ENCODE measurements around the gene FBLN2.

Gene FBLN2

GRCh38 chr3:13532631-13533030 is 16.3 kb upstream of the FBLN2 start:
- H3K4me3 ChIP-seq (ENCODE audit: control insufficient read depth in 1 of 7, extremely low read depth in 1 of 7, insufficient read depth in 4 of 7, low read depth in 2 of 7, low read length in 6 of 7): no peak overlapping the region
- no peaks in the 10 kb centered on the region for H3K36me3 ChIP-seq (ENCODE audit: control insufficient read depth in 4 of 4, insufficient read depth in 4 of 4, low read length in 3 of 4)
- DNase-seq: no peak
- H3K27me3 ChIP-seq (replicated peaks in 2 of 5; ENCODE audit: control insufficient read depth in 4 of 5, insufficient read depth in 5 of 5, low read length in 4 of 5): no peaks in the 10 kb centered on the region
- no peak overlapping the region for H3K27ac ChIP-seq (ENCODE audit: insufficient read depth in 1 of 2, low read depth in 1 of 2, low read length in 2 of 2, poor library complexity in 1 of 2, severe bottlenecking in 2 of 2)
- 100% methylated on average over 1 of the region's 5 CpGs for WGBS (ENCODE audit: insufficient coverage)
- CTCF ChIA-PET: interaction anchor here (0.6 to 1.4 kb wide), 3 partner anchors 10 to 116 kb away, joined by 3 to 6 read pairs (median 4); no protein-coding TSS in a partner anchor
- POLR2A ChIA-PET: no interaction called here
- H3K9me3 ChIP-seq (ENCODE audit: control extremely low read depth in 1 of 5, control insufficient read depth in 4 of 5, insufficient read depth in 2 of 5, low read depth in 1 of 5, low read length in 4 of 5): no peaks in the 10 kb centered on the region
- peaks cover 0 to 14% (median 12%) of the 10 kb centered on the region in 4 experiments for H3K4me1 ChIP-seq (ENCODE audit: control extremely low read depth in 1 of 4, control insufficient read depth in 4 of 4, insufficient read depth in 4 of 4, low read length in 3 of 4)

- POLR2A ChIA-PET: interaction anchor here (0.6 kb wide), 1 partner anchor 11 kb away, joined by 7 read pairs; no protein-coding TSS in a partner anchor
- Histone ChIP-seq H3K4me1 (ENCODE audit: control extremely low read depth in 1 of 4, control insufficient read depth in 4 of 4, insufficient read depth in 4 of 4, low read length in 3 of 4) (peaks cover 0 to 14% (median 12%) of the 10 kb centered on the region in 4 experiments), H3K27ac (ENCODE audit: insufficient read depth in 1 of 2, low read depth in 1 of 2, low read length in 2 of 2, poor library complexity in 1 of 2, severe bottlenecking in 2 of 2) (no peak overlapping the region), H3K4me3 (ENCODE audit: control insufficient read depth in 1 of 7, extremely low read depth in 1 of 7, insufficient read depth in 4 of 7, low read depth in 2 of 7, low read length in 6 of 7) (no peak overlapping the region), H3K36me3 (ENCODE audit: control insufficient read depth in 4 of 4, insufficient read depth in 4 of 4, low read length in 3 of 4) (no peaks in the 10 kb centered on the region), H3K27me3 (replicated peaks in 2 of 5; ENCODE audit: control insufficient read depth in 4 of 5, insufficient read depth in 5 of 5, low read length in 4 of 5) (no peaks in the 10 kb centered on the region), H3K9me3 (ENCODE audit: control extremely low read depth in 1 of 5, control insufficient read depth in 4 of 5, insufficient read depth in 2 of 5, low read depth in 1 of 5, low read length in 4 of 5) (no peaks in the 10 kb centered on the region)
- WGBS (ENCODE audit: insufficient coverage): 92% methylated on average over 8 of the region's 8 CpGs
- CTCF ChIA-PET: interaction anchor here (0.6 to 1.4 kb wide), 5 partner anchors 9 to 118 kb away, joined by 3 to 5 read pairs (median 4); no protein-coding TSS in a partner anchor
- no peak for DNase-seq
Measured at GRCh38 chr3:13533885-13534301, 15.0 kb upstream of the FBLN2 start.

GRCh38 chr3:13535526-13535875 is 13.4 kb upstream of the FBLN2 start:
- Histone ChIP-seq H3K36me3 (ENCODE audit: control insufficient read depth in 4 of 4, insufficient read depth in 4 of 4, low read length in 3 of 4) (no peaks in the 10 kb centered on the region), H3K27ac (ENCODE audit: insufficient read depth in 1 of 2, low read depth in 1 of 2, low read length in 2 of 2, poor library complexity in 1 of 2, severe bottlenecking in 2 of 2) (no peak overlapping the region), H3K4me3 (ENCODE audit: control insufficient read depth in 1 of 7, extremely low read depth in 1 of 7, insufficient read depth in 4 of 7, low read depth in 2 of 7, low read length in 6 of 7) (no peak overlapping the region), H3K9me3 (ENCODE audit: control extremely low read depth in 1 of 5, control insufficient read depth in 4 of 5, insufficient read depth in 2 of 5, low read depth in 1 of 5, low read length in 4 of 5) (no peaks in the 10 kb centered on the region), H3K27me3 (replicated peaks in 2 of 5; ENCODE audit: control insufficient read depth in 4 of 5, insufficient read depth in 5 of 5, low read length in 4 of 5) (no peaks in the 10 kb centered on the region), H3K4me1 (ENCODE audit: control extremely low read depth in 1 of 4, control insufficient read depth in 4 of 4, insufficient read depth in 4 of 4, low read length in 3 of 4) (peaks cover 0 to 14% (median 12%) of the 10 kb centered on the region in 4 experiments)
- DNase-seq: no peak
- 95% methylated on average over 2 of the region's 10 CpGs for WGBS (ENCODE audit: insufficient coverage)
- ChIA-PET CTCF (interaction anchor here (1.0 kb wide), 2 partner anchors 31 to 46 kb away, joined by 3 read pairs; no protein-coding TSS in a partner anchor), POLR2A (no interaction called here)

GRCh38 chr3:13535905-13536304 is 13.0 kb upstream of the FBLN2 start:
- CTCF ChIA-PET: interaction anchor here (1.0 to 1.6 kb wide), 2 partner anchors 8 to 32 kb away, joined by 3 to 4 read pairs; no protein-coding TSS in a partner anchor
- Histone ChIP-seq H3K9me3 (ENCODE audit: control extremely low read depth in 1 of 5, control insufficient read depth in 4 of 5, insufficient read depth in 2 of 5, low read depth in 1 of 5, low read length in 4 of 5) (no peaks in the 10 kb centered on the region), H3K36me3 (ENCODE audit: control insufficient read depth in 4 of 4, insufficient read depth in 4 of 4, low read length in 3 of 4) (no peaks in the 10 kb centered on the region), H3K27ac (ENCODE audit: insufficient read depth in 1 of 2, low read depth in 1 of 2, low read length in 2 of 2, poor library complexity in 1 of 2, severe bottlenecking in 2 of 2) (no peak overlapping the region), H3K4me1 (ENCODE audit: control extremely low read depth in 1 of 4, control insufficient read depth in 4 of 4, insufficient read depth in 4 of 4, low read length in 3 of 4) (peaks cover 0 to 14% (median 12%) of the 10 kb centered on the region in 4 experiments), H3K27me3 (replicated peaks in 2 of 5; ENCODE audit: control insufficient read depth in 4 of 5, insufficient read depth in 5 of 5, low read length in 4 of 5) (no peaks in the 10 kb centered on the region), H3K4me3 (ENCODE audit: control insufficient read depth in 1 of 7, extremely low read depth in 1 of 7, insufficient read depth in 4 of 7, low read depth in 2 of 7, low read length in 6 of 7) (no peak overlapping the region)
- POLR2A ChIA-PET: no interaction called here
- DNase-seq: no peak
- 100% methylated on average over 6 of the region's 9 CpGs for WGBS (ENCODE audit: insufficient coverage)

- WGBS (ENCODE audit: insufficient coverage): 77% methylated on average over 3 of the region's 3 CpGs
Measured at GRCh38 chr3:13536432-13536831, 12.5 kb upstream of the FBLN2 start.

GRCh38 chr3:13536832-13537231 is 12.1 kb upstream of the FBLN2 start:
- no peaks in the 10 kb centered on the region for H3K36me3 ChIP-seq (ENCODE audit: control insufficient read depth in 4 of 4, insufficient read depth in 4 of 4, low read length in 3 of 4)
- ChIA-PET CTCF (interaction anchor here (1.6 kb wide), 1 partner anchor 8 kb away, joined by 4 read pairs; no protein-coding TSS in a partner anchor), POLR2A (no interaction called here)
- H3K4me1 ChIP-seq (ENCODE audit: control extremely low read depth in 1 of 4, control insufficient read depth in 4 of 4, insufficient read depth in 4 of 4, low read length in 3 of 4): peaks cover 0 to 14% (median 12%) of the 10 kb centered on the region in 4 experiments
- H3K27me3 ChIP-seq (replicated peaks in 2 of 5; ENCODE audit: control insufficient read depth in 4 of 5, insufficient read depth in 5 of 5, low read length in 4 of 5): no peaks in the 10 kb centered on the region
- H3K4me3 ChIP-seq (ENCODE audit: control insufficient read depth in 1 of 7, extremely low read depth in 1 of 7, insufficient read depth in 4 of 7, low read depth in 2 of 7, low read length in 6 of 7): peak overlapping the region in 1 of 7 experiments; percentile 31
- WGBS (ENCODE audit: insufficient coverage): 0% methylated on average over 8 of the region's 8 CpGs
- H3K9me3 ChIP-seq (ENCODE audit: control extremely low read depth in 1 of 5, control insufficient read depth in 4 of 5, insufficient read depth in 2 of 5, low read depth in 1 of 5, low read length in 4 of 5): peaks cover 0 to 4% (median 0%) of the 10 kb centered on the region in 5 experiments
- no peak overlapping the region for H3K27ac ChIP-seq (ENCODE audit: insufficient read depth in 1 of 2, low read depth in 1 of 2, low read length in 2 of 2, poor library complexity in 1 of 2, severe bottlenecking in 2 of 2)
- peak in 2 of 3 donors; percentile 15 for DNase-seq

More at GRCh38 chr3:13536432-13536831, 12.5 kb upstream of the FBLN2 start:
- no peak for DNase-seq
- H3K27me3 ChIP-seq (replicated peaks in 2 of 5; ENCODE audit: control insufficient read depth in 4 of 5, insufficient read depth in 5 of 5, low read length in 4 of 5): no peaks in the 10 kb centered on the region
- H3K4me1 ChIP-seq (ENCODE audit: control extremely low read depth in 1 of 4, control insufficient read depth in 4 of 4, insufficient read depth in 4 of 4, low read length in 3 of 4): peaks cover 0 to 14% (median 12%) of the 10 kb centered on the region in 4 experiments
- H3K9me3 ChIP-seq (ENCODE audit: control extremely low read depth in 1 of 5, control insufficient read depth in 4 of 5, insufficient read depth in 2 of 5, low read depth in 1 of 5, low read length in 4 of 5): peaks cover 0 to 3% (median 0%) of the 10 kb centered on the region in 5 experiments
- CTCF ChIA-PET: interaction anchor here (1.6 kb wide), 1 partner anchor 8 kb away, joined by 4 read pairs; no protein-coding TSS in a partner anchor
- POLR2A ChIA-PET: no interaction called here
- no peaks in the 10 kb centered on the region for H3K36me3 ChIP-seq (ENCODE audit: control insufficient read depth in 4 of 4, insufficient read depth in 4 of 4, low read length in 3 of 4)
- no peak overlapping the region for H3K4me3 ChIP-seq (ENCODE audit: control insufficient read depth in 1 of 7, extremely low read depth in 1 of 7, insufficient read depth in 4 of 7, low read depth in 2 of 7, low read length in 6 of 7)
- H3K27ac ChIP-seq (ENCODE audit: insufficient read depth in 1 of 2, low read depth in 1 of 2, low read length in 2 of 2, poor library complexity in 1 of 2, severe bottlenecking in 2 of 2): no peak overlapping the region

GRCh38 chr3:13537244-13537908 is 11.5 kb upstream of the FBLN2 start:
- peak overlapping the region in 1 of 7 experiments; percentile 31 for H3K4me3 ChIP-seq (ENCODE audit: control insufficient read depth in 1 of 7, extremely low read depth in 1 of 7, insufficient read depth in 4 of 7, low read depth in 2 of 7, low read length in 6 of 7)
- no peak overlapping the region for H3K27ac ChIP-seq (ENCODE audit: insufficient read depth in 1 of 2, low read depth in 1 of 2, low read length in 2 of 2, poor library complexity in 1 of 2, severe bottlenecking in 2 of 2)
- H3K27me3 ChIP-seq (replicated peaks in 2 of 5; ENCODE audit: control insufficient read depth in 4 of 5, insufficient read depth in 5 of 5, low read length in 4 of 5): no peaks in the 10 kb centered on the region
- H3K36me3 ChIP-seq (ENCODE audit: control insufficient read depth in 4 of 4, insufficient read depth in 4 of 4, low read length in 3 of 4): no peaks in the 10 kb centered on the region
- DNase-seq: no peak
- 83% methylated on average over 2 of the region's 6 CpGs for WGBS (ENCODE audit: insufficient coverage)
- CTCF ChIA-PET: interaction anchor here (1.0 to 2.2 kb wide), 4 partner anchors 9 to 110 kb away, joined by 3 to 9 read pairs (median 4); no protein-coding TSS in a partner anchor
- POLR2A ChIA-PET: no interaction called here
- peaks cover 0 to 14% (median 12%) of the 10 kb centered on the region in 4 experiments for H3K4me1 ChIP-seq (ENCODE audit: control extremely low read depth in 1 of 4, control insufficient read depth in 4 of 4, insufficient read depth in 4 of 4, low read length in 3 of 4)
- H3K9me3 ChIP-seq (ENCODE audit: control extremely low read depth in 1 of 5, control insufficient read depth in 4 of 5, insufficient read depth in 2 of 5, low read depth in 1 of 5, low read length in 4 of 5): peaks cover 0 to 4% (median 0%) of the 10 kb centered on the region in 5 experiments
